ENCODE measurements around the gene CBLB.
"Not testable (repeated sequence)": the region's sequence is repeated elsewhere in the genome, so short reads cannot be mapped to it uniquely, and the experiment has no call there.

The CBLB gene

GRCh38 chr3:105747696-105748095, 121.1 kb downstream of the CBLB start:
- no peak for DNase-seq (ENCODE audit: low read depth)

- no peak for DNase-seq (ENCODE audit: low read depth)
Measured at GRCh38 chr3:105747060-105747541, 121.7 kb downstream of the CBLB start.

- DNase-seq (ENCODE audit: low read depth) = no peak
Measured at GRCh38 chr3:105746231-105746996, 122.4 kb downstream of the CBLB start.

DNA sequence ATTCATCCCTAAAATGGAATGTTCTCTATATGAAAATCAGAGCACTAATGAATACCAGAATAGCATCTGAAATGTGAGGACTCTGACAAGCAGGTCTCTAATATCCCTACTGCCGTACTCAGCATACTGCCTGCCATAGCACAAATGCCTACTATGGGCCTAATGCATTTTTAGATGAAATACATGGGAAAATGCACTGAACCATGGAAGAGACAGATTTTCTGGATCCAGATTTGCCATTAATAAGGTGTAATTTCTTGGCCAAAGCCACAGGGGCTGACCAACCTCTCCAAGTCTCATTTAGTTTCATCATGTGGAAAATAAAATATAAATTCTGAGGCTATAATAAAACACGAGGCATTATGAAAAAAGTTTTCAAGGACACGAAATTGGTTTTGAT, 123.8 kb downstream of the CBLB start:
- DNase-seq (ENCODE audit: low read depth) = no peak

DNA sequence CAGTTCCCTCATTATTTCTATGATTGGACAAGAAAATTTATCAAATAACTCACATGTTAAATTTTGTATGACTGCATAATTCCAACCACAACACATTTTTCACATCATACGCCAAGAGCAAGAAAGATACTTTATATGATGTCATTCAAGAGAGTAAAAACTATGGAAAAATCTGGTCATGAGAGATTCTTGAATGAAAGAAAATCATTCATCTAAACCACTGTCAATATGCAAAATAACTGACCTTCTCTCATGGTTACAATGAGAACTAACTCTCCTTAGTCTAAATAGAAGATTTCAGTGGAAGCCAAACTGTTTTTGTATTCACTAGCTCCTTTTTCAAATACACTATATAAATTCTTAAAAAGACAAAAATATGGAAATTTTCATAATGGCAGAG, 124.6 kb downstream of the CBLB start:
- no peak for DNase-seq (ENCODE audit: low read depth)

DNA sequence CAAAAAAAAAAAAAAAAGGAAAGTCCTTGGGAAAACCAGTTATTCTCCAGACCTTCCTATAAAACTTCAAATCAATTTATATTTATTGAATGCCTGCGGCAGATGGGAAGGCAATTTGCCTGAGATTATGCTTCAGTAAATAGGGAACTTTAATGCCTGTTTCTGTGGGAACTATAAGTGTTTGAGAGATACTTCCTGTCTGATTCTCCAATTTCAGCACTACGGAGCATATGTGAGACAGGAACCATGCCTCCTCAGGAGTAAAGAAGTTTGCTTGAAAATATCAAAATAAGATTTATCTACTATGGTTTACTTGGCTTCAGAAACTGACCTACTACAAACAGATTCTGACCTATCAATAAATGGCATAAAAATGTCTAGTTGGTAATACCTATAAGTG, 135.5 kb downstream of the CBLB start:
- no peak for DNase-seq (ENCODE audit: low read depth)

DNA sequence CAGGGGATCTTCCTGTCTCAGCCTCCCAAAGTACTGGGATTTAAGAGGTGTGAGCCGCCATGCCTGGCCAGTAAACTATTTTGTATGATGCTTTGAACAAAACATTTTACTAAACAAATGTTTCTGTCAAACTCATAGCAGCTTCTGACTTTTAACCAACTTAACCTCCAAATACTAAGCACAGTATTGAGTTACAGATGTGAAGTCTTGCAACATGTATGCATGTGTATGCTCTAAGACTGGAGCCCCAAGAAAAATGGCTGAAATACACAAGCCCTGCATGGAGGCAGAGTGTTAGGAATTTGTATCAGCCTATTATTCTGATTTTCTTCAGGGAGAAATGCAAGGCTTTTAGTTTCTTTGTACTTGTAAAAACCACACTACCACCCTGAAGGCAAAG, 137.1 kb downstream of the CBLB start:
- no peak for DNase-seq (ENCODE audit: low read depth)

DNA sequence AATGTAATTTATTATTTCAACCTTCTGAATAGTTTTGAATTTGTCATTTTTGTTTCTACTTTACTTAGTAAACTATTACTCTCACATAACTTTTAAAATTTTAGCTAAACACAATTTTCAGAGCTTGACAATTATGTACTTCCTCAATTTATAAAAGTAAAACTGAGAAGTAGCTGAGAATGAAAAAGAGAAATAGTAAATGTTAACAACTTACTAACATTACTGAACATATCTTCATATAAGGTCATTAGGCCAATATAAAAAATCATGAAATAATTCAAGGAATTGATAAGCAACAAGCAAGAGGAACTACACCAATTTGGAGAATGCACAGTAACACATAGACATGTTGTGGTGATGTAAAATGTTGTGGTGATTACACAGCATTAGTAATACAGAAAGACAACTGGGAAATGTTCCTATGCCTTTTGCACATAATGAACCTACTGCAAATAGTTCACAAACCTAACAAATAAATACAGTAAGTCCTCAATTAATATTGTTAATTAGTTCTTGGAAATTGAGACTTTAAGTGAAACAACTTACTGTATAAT, 137.9 kb downstream of the CBLB start:
- DNase-seq (ENCODE audit: low read depth) = no peak

DNA sequence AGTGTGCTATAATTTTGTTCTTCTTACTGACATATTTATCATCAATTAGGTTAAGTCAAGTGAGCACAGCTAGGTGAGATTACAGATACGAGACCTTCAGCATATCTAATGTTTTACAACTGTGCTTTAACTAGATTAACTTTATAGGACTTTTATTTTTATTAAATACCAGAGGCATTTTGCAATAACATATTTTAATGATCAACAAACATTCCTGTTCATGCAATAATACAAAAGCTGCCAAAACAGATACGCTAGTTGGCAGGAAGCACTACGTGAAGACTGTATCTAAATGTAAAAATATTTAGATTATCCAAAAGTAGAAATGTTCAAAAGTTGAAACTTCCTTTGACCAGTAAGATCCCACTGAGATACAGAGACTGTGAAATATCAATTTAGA, 139.1 kb downstream of the CBLB start:
- no peak for DNase-seq (ENCODE audit: low read depth)

DNA sequence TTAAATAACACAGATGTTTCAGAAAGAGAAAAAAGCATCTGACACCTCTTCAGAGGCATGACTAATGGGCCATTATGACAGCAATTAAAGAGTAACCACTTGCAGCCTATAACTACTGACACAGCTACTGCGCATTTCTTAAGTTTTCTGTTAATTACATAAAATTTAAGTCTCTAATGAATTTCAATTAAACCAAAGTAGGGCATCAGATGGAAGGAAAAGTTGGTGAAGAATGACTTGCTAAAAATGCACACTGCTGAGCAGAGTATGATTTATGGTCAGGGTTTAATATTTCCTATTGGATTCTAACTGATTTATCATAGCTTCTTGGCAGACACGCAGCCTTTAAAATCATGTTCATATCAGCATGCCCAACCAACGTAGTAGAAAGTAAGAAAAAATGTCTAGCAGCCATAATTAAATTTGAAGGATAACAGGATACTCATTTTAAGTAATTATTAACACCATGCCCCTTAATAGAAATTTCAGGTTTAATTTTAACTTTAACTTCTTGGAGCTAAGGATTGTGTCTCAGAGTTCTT, 140.0 kb downstream of the CBLB start:
- DNase-seq (ENCODE audit: low read depth) = no peak

- not testable (repeated sequence) for DNase-seq (ENCODE audit: low read depth)
Measured at GRCh38 chr3:105727036-105727435, 141.8 kb downstream of the CBLB start.

- no peak for DNase-seq (ENCODE audit: low read depth)
Measured at GRCh38 chr3:105722943-105723556, 145.8 kb downstream of the CBLB start.

GRCh38 chr3:105719791-105720190, 149.0 kb downstream of the CBLB start:
- no peak for DNase-seq (ENCODE audit: low read depth)

GRCh38 chr3:105715372-105715771, 153.4 kb downstream of the CBLB start:
- DNase-seq (ENCODE audit: low read depth) = no peak

- no peak for DNase-seq (ENCODE audit: low read depth)
Measured at GRCh38 chr3:105714453-105714852, 154.4 kb downstream of the CBLB start.

DNA sequence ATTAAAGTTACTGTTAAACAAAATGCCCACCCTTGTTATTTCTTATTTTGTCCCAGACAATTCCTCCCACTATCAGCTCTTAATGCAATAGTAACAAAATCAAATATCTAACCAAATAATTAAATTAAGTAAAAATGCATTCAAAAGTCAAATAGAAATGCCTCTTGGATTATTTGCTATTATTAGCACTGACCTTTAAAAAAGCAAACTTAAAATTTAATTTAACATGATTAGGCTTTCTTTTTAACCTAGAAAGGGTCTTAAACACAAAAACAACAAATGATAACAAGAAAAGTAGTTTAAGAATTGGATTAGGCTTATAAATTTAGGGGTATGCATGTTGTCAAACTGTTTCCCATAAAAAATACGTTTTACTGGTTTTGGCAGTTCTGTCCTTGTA, 159.8 kb downstream of the CBLB start:
- DNase-seq (ENCODE audit: low read depth) = no peak

- DNase-seq (ENCODE audit: low read depth) = no peak
Measured at GRCh38 chr3:105707009-105707408, 161.8 kb downstream of the CBLB start.

GRCh38 chr3:105704726-105705410, 163.9 kb downstream of the CBLB start:
- DNase-seq (ENCODE audit: low read depth) = no peak

DNA sequence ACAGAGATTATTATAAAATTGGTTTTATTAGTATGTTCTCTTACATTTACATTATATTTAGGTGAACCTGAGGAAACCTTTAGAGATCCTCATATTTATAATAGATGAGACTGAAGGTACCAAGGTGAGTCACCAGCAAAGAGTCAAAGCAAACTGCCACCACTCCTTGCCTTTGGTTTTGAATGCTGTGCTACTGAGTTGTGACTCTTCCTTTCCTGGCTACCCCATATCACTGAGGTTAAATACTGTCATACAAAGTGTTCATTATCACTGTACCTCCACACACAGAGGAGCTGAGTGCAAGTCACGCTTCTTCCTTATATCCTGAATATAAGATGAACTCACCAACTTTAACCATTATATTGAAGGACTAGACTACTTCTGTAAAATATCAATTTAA, 168.2 kb downstream of the CBLB start:
- no peak for DNase-seq (ENCODE audit: low read depth)

DNA sequence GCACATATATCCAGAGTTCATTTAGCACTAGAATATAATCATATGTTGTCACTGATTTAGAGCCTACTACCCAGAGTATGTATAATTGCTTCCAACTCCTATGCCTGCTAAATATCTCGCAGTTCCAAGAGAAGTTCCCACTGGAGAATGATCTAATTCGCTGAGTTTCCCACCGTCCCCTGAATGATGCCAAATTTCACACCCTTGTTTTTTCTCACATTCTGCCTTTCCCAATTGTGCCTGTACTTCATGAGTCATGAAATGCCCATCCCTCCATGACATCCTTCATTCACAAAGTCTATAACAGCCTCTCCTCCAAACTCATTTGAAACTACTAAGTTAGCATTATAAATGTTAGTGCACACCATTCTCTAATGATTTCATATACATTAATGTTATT, 177.2 kb downstream of the CBLB start:
- no peak for DNase-seq (ENCODE audit: low read depth)

GRCh38 chr3:105691053-105691452, 177.8 kb downstream of the CBLB start:
- no peak for DNase-seq (ENCODE audit: low read depth)

- no peak for DNase-seq (ENCODE audit: low read depth)
Measured at GRCh38 chr3:105688821-105689220, 180.0 kb downstream of the CBLB start.
